ENCODE measurements around the gene BET1L.

GRCh38 chr11:244376-244775, 37.2 kb upstream of the BET1L start:
- no peak for TF ChIP-seq CTCF (IDR thresholded peaks at IDR 0.05)
- TF ChIP-seq POLR2A (IDR thresholded peaks at IDR 0.05), result no peak
